ENCODE measurements around the gene GLIPR1L2.

DNA sequence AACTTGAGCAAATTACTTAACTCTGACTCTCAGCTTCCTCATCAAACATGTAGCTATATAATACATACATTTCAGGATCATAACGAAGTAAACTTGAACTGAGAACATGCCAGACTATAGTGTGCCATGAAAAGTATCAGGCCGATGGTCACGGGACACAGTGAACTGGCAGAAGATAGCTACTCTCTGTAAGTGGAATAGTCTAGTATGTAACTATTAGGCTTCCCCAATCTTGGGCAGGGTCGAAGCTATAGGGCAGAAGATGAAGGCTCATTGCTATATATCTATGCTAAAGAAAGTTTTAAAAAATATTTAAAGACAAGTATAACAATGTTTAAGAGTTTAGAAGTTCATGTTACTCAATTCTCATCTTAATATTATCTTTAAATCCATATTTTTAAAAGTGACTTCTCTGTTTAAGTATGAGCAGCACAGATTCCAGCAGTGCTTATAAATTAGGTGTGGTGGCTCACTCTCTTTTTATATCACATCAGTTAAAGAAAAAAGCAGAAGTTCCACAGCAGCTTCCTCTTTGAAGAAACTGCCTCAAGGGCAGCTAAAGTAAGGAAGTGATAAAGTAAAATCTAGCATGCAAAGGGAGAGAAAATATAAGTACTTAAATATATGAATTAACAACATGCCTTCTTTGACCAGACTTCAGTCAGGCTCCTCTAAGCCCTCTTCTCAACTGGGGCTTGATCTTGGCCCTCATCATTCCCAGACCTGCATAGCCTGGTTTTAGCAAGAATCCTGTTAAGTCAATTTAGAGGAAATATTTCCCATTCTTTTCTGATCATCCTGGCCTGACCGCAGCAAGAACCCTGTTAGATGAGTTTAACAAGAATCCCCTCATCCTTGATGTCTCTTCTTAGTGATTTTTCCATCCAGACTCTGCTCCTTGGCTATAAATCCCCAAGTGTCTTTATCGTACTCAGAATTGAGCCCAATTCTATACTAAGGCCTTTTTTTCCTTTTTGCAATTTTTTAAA is 81.3 kb downstream of the GLIPR1L2 start:
- TF ChIP-seq, protein P1, sequence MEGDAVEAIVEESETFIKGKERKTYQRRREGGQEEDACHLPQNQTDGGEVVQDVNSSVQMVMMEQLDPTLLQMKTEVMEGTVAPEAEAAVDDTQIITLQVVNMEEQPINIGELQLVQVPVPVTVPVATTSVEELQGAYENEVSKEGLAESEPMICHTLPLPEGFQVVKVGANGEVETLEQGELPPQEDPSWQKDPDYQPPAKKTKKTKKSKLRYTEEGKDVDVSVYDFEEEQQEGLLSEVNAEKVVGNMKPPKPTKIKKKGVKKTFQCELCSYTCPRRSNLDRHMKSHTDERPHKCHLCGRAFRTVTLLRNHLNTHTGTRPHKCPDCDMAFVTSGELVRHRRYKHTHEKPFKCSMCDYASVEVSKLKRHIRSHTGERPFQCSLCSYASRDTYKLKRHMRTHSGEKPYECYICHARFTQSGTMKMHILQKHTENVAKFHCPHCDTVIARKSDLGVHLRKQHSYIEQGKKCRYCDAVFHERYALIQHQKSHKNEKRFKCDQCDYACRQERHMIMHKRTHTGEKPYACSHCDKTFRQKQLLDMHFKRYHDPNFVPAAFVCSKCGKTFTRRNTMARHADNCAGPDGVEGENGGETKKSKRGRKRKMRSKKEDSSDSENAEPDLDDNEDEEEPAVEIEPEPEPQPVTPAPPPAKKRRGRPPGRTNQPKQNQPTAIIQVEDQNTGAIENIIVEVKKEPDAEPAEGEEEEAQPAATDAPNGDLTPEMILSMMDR (IDR thresholded peaks at IDR 0.05), result no peak
- TF ChIP-seq POLR2A (IDR thresholded peaks at IDR 0.05), result no peak
- TF ChIP-seq POLR2AphosphoS5 (IDR thresholded peaks at IDR 0.05), result no peak
